ENCODE data around the gene ATP1B3.
"Not testable (repeated sequence)": the region's sequence is repeated elsewhere in the genome, so short reads cannot be mapped to it uniquely, and the experiment has no call there.

The ATP1B3 gene

DNA sequence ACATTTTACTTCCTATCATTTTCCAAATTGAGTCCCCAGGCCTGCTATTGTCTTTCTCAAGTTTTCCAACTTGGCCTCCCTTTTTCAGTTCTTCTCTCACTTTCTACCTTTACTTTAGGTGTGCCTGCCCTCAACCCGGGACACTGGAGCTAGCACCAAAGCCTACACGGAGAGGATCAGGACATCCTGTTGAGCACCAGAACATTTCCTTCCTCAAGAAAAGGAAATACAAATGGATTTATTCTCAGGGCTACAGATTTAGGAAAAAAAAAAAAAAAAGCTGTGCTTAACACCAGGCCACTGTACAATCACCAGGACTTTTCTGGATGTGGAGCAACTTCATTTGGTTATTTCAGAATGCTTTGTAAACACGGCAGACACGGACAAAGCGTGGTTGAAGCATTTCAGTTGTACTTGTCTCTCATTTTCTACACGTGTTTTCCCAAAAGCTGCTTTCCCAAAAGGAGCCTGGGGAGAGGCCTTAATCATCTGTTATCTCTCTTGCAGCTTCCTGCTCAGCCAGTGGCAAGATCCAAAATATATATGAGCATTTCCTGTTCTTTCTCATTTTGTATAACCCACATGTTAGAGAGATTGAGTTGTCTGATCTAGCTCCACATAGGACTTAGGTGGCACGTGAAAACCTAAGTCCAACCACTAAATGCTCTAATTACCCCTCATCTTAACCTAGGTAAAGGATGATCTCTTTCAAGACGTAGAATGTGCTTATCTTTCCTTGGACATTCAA lies 15.5 kb upstream of the ATP1B3 start:
- peak in 1 of 2 experiments; percentile 6 for DNase-seq

DNA sequence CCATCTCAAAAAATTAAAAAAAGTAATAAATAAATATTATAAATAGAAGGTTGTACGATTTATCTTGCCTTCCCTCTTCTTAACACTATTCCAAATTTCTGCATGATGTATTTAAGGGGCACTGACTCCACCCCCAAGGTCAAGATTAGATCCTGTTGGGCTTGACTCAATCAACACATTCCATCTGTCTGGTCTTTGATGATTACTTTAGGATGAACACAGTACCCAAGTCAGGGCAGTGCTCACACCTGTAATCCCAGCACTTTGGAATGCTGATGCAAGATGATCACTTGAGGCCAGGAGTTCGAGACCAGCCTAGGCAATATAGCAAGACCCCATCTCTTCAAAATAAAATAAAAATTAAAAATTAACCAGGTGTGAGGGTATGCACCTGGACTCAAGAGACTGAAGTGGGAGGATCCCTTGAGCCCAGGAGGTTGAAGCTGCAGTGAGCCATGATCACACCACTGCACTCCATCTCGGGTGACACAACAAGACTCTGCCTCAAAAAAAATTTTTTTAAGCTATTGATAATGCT lies 14.1 kb upstream of the ATP1B3 start:
- no peak for DNase-seq

DNA sequence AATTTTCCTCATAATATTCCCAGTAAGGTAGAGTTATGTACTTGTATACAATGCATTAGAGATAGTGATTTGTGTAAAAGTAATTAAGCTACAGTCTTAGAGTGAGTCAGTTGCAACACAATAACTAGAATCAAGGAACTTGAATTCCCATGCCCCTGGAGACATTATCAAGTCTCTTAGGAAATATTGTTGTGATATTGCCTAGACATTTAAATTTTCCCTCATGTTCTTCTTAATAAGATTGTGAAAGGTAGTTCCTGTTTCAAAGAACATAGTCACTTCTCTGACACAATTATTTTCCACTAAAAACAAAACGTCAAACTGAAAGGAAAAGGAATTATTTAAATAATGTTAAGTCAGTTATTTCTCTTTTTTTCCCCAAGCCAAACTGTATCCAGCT lies 13.0 kb upstream of the ATP1B3 start:
- DNase-seq, result no peak

DNA sequence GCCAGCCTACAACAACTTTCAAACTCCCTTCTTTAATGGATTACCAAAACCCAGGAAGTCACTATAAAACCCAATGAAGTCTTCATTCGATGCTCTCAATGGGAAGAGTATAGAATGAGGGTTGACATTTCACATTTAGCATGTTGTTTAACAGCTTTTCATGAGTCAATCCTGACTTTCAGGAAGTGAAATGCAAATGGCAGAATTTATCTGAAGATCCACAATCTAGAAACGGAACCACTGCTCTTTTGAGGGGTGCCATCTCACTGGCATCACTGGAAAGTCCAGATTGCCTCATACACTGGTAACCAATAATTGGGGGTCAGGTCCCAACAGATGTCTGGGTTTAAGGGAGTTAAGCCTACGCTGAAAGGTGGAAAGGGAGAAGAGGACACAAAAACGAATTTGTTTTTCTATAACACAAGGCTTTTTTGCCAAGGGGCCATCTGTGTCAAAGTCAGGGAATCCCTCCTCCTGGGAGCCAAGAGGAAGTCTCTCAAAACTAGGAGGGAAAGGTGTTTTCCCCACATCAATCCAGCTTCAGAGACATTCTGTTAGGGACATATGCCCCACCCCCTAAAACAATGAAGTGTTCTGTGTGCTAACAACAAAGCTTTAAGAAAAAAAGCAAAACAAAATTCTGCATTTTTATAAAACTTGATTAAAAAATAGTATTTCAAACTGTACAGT lies 12.0 kb upstream of the ATP1B3 start:
- no peak for DNase-seq

DNA sequence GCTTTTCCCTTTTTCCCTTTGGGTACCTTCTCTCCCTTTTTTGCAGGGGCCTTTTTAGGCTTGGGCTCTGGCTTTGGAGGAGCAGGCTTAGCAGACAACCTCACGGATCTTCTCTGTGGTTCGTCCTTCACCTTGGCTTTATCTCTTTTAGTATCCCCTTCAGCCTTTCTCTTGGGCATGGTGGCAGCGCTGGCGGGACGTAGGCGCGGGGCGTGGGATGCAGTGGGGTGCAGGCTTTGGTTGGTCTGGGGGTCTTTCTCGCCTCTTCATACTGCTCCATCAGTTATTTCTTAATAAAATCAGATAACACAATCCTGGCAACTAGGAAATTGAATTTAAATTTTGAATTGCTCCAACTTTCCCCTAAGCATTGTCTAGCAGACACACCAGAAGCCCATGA lies 11.3 kb upstream of the ATP1B3 start:
- no peak for DNase-seq

DNA sequence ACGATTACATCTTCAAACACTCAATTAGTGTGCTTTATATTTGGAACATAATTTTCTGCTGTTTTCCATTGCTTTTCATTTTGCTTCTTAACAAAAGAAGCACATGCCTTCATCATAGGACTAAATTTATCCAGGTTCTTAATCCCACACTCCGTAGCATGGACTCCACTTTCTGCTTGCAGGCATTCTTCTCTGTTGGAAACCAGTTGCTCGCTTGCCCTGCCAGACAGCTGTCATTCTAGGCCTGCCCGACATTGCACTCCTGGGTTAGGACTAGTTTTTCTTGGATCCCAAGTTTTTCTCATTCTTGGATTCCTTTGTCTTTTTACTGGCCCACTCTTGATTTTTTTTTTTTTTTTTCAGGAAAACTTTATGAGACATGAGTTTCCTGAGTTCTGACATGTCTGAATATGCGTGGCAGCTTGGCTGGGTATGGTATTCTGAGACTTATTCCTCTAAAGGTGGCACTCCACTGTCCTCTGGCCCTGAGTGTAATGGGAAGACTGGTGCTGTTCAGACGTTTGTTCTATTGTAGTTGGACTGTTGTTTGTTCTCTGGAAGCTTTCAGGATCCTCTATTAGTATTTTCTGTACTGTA lies 6.3 kb upstream of the ATP1B3 start:
- no peak for DNase-seq

DNA sequence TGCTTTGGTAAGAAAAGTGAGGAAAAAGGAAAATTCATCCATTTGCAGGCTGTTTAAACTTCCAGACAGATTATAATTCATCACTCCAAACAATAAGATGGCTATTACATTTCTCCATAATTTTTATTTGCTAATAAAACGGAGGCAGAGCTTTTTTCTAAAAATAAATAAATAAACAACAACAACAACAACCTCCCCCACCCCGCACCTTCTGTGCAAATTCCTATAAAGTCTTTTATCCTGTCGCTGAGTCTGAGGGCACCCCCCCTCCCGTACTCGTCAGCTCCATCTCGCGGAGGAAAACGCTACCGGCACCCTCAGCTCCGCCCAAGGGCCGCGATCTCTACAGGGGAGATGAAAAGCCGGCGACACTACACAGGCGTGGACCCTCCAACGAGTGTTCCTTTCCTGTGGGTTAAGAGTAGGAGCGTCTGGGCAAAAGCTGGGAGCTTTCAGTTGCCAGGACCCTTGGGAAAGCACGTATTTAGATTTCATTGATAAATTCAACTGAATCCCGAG lies 1.0 kb upstream of the ATP1B3 start:
- peak; percentile 87 to 93 for DNase-seq

DNA sequence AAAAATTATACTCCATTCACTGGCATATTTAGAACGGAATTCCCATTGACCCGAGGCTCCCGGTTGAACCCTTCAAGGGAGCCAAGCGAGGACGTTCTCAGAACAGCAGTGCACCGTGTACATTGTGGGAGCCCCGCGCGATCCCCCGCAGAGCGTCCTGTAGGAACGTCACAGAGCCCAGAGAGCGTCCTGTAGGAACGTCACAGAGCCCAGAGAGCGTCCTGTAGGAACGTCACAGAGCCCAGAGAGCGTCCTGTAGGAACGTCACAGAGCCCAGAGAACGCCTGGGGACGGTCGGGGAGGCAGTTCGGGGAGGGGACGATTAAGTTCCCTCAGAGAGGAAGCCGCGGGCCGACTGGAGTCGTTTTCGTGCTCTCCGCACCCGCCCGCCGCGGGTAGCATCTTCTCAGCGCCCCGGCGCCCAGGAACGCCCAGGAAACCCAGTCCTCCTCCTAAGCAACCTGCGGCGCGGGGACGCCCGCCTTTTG lies 506 bp upstream of the ATP1B3 start:
- DNase-seq, result peak; percentile 75 to 88

DNA sequence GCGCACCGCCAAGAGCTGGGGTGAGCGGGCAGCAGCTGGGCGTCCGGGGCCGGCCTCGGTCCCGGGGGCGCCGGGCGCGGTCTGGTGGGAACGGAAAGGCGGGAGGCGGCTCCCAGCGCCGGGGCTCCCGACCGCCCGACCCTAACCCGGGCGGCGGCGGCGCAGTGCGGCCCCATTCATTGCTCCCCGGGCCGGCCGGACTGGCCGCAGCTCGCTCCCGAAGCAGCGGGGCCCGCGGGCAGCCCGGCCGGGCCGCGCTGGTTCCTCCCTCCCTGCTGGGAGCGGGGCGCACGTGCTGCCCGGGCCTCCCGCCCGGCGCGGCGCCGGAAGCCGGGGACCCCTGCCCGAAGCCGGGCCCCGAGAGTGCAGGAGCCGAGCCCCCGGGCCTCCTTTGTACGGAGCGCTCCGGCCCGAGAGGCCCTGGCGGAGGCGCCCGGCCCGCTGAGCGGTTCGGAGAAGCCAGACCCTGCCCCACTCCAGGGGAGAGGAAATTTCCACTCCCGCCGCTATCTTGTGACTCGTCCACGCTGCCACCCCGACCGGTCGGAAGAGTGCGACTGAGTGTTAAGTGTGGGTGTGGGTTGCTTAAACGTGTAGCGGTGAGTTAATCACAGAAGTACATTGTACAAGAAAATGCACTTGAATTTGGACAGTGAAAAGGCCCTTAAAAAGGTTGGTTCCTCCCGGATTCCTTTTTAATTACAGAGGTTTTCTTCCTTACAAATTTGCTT lies 613 bp downstream of the ATP1B3 start:
- peak in 1 of 2 experiments; percentile 60 for DNase-seq

DNA sequence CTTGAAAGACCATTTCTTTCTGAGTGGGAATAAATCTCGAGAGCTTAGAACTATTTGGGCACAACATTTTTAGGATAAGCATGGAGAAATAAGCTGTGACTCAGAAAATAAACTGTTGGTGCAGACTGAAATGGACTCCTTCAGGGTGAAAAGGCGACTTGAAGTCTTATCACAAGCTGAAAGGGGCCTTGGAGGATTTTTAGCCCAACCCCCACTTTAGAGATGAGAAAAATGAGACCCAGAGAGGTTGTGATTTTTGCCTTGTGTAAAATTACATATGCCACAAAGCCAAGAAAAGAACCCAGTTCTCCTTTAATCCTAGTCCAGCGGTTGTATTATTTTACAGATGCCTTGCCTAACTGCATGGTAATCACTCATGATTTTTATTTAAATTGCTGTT lies 1.5 kb downstream of the ATP1B3 start:
- DNase-seq, result peak in 1 of 2 experiments; percentile 12

DNA sequence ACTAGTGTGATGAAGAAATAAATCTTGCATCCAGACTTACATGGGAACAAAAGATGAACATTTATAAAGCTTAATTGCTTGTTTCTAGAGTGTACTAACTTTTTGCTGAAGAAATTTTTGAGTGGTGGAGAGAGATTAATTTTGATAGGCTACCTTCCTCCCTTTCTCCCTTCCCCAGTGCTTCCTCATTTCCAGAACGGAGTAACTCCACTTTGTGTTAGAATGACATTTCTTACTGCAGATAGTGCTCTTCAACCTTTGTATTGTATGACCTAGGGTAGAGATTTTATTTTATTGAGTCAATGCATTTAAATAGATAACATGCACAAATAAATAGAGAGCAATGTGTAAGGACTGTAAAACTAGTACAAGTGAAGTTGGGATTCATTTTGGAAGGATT lies 1.9 kb downstream of the ATP1B3 start:
- DNase-seq, result no peak

DNA sequence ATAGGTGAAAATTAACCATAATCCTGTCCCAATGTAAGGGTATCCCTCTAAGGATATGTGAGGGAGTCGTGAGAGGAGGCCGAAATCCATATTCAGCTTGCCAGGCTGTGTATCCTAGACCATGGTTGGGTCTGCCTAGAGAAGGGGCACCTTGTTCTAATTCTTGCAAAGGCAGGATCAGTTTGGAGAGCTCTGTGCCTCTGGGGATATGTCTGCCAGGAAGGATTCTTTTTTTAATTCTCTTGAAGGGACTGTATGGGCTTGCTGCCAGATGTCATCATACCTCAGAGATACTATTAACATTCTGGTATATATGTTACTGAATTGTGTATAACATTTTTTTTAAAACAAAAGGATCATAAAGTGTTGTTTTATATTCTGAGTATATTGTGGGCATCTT lies 2.4 kb downstream of the ATP1B3 start:
- peak in 1 of 2 experiments; percentile 16 for DNase-seq

DNA sequence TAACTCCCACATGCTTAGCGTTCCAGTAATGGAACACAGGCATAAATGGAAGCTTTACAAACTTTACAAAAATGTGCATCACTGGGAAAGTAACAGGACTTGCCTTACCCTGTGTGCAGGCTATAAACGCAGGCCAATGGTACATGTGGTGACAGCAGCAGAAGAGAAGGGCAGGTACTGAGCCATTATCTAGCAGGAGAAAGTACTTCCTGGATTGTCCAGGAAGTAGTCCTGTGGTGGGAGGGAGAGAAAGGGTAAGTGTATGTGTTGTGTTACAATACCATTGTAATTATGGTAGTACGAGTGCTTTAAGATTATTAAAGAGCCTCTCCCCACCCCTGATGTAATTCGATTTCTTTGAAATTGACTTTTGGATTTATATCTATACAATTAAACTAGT lies 5.3 kb downstream of the ATP1B3 start:
- DNase-seq, result no peak

DNA sequence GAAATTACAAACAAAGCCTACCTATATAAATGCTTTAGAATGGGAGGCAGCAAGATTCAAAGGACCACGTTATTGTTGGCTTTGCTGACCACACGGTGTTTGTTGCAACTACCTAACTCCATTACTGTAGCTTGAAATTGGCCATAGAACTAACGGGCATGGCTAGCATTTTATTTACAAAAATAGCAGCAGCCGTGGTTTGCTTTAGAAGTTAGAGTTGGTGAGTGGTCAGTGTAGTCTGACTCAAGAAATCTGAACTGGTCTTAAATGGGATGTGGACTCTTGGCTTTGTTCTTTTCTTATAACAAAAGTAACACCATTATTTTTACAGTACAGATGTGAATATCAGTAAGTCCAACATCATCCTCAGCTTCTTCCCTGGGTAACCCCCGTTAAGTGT lies 10.6 kb downstream of the ATP1B3 start:
- no peak for DNase-seq

DNA sequence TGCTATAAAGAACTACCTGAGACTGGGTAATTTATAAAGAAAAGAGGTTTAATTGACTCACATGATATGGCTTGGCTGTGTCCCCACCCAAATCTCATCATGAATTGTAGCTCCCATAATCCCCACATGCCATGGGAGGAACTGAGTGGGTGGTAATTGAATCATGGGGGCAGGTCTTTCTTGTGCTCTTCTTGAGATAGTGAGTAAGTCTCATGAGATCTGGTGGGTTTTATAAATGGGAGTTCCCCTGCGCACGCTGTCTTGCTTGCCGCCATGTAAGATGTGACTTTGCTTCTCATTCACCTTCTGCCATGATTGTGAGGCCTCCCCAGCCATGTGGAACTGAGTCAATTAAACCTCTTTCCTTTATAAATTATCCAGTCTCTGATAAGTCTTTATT lies 12.1 kb downstream of the ATP1B3 start:
- DNase-seq, result not testable (repeated sequence)

DNA sequence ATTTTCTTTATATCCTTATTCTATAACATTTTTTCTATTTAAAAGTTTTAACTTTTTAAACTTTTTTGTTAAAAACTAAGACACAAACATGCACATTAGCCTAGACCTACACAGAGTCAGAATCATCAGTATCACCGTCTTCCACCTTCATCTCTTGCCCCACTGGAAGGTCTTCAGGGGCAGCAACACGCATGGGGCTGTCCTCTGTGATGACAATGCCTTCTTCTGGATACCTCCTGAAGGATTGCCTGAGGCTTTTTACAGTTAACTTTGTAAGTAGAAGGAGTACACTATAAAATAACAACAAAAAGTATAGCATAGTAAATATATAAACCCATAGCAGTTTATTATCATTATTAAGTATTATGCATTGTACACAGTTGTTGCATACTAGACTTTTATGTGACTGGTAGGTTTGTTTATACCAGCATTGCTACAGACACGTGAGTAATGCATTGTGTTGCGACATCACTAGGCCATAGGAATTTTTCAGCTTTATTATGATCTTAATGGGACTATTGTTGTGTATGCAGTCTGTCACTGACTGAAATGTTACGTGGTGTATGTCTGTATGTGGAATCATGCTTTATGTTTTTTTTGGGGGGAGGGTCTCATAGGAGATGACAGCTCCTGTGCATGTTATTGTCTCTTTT lies 18.2 kb downstream of the ATP1B3 start:
- no peak for DNase-seq

DNA sequence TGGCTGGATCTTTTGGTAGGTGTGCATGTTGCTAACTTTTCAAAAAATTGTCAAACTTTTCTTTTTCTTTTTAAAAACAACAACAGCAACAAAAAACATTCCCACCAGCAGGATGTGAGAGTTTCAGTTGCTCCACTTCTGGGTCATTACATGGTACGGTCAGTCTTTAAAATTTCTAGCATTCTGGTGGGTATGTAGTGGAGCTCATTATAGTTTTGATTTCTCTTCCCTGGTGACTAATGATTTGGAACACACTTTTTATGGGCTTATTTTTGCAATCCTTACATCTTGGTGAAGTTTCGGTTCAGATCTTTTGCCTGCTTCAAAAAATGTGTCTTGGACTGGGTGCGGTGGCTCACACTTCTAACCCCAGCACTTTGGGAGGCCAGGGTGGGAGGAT lies 19.3 kb downstream of the ATP1B3 start:
- DNase-seq, result no peak

DNA sequence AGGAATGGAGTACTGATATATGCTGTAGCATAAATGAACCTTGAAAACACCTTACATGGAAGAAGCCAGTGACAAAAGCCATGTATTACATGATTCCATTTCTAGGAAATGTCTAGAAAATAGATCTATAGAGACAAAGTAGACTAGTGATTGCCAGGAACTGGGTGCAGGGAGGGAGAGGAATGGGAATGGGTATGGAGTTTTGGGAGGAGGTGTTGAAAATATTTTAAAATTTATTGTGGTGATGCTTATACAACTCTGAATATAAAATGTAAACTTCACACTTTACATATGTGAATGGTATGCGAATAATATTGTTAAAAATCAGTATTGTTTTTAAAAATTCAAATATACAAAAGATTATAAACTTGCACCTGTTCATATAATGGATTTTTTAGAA lies 22.5 kb downstream of the ATP1B3 start:
- DNase-seq, result no peak

DNA sequence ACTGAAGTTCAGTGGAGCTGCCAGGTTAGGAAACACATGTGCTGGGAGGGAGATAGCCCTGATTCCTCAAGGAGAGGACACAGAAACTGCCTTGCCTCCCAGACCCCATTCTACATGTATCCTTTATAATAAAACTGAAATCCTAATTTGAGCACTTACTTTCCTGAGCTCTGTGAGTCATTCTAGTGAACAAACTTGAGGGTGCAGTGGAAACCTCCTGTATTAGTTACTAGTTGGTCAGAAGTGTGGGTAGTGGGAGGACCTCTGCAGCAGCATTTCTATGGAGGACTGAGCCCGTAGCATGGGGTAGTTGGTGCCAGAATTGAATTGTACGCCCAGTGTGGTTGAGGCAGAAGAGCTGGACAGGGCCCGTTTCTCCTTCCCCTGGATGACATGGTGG lies 23.9 kb downstream of the ATP1B3 start:
- DNase-seq, result no peak

DNA sequence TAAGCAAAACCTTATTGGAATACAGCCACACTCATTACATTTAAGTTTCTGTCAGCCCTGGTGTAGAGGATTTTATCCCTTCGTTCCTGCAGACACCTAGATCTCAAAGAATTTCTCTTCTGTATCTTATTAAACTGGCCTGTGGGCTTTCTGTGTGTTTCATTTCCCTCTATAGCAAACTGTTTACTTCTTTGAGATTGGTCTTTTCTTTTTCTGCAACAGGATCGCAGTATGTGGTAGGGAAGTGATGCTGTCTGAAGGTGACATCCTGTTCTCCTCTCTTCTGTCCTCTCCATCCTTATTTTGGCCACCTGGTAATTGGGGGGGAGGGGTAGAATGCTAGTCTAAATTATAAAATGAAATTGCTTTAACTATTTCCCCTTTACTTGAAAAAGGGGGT lies 25.5 kb downstream of the ATP1B3 start:
- DNase-seq, result no peak

DNA sequence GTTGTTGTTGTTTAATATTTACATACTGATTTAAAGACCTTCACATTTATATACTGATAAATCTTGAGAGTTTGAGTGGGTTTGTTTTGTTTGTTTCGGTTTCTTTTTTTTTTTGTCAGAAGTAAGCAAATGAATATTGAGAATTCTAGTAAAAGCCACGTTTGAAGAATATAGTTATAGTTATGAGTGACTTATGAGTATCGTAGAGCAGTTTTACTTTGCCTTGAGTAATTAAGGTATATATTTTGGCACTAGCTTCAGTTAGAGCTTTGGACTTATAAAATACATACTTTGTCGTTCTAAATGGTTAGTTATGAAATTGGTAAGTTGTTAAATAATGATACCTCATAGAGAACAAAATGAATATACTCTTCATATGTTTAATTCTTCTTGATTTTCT lies 27.8 kb downstream of the ATP1B3 start:
- no peak for DNase-seq

DNA sequence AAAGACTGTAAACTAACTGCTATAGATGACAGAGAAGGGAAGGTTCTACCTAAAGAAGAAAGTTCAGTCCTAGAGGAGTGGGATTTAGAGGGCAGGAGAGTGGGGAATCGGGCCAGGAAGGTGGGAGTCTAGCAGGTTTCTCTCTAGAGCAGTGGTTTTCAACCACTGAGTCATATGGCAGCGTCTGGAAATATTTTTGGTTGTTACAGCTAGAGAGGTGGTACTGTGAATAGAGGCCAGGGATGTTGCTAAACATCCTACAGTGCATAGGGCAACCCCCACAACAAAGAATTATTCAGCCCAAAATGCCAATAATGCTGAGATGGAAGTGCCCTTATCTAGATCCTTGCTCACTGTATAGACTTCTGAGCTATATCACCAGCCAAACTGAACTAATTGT lies 28.7 kb downstream of the ATP1B3 start:
- DNase-seq, result no peak

All from NCI-H526 (cell line).